Measurements from ENCODE around the gene DDX25.

Gene DDX25

DNA sequence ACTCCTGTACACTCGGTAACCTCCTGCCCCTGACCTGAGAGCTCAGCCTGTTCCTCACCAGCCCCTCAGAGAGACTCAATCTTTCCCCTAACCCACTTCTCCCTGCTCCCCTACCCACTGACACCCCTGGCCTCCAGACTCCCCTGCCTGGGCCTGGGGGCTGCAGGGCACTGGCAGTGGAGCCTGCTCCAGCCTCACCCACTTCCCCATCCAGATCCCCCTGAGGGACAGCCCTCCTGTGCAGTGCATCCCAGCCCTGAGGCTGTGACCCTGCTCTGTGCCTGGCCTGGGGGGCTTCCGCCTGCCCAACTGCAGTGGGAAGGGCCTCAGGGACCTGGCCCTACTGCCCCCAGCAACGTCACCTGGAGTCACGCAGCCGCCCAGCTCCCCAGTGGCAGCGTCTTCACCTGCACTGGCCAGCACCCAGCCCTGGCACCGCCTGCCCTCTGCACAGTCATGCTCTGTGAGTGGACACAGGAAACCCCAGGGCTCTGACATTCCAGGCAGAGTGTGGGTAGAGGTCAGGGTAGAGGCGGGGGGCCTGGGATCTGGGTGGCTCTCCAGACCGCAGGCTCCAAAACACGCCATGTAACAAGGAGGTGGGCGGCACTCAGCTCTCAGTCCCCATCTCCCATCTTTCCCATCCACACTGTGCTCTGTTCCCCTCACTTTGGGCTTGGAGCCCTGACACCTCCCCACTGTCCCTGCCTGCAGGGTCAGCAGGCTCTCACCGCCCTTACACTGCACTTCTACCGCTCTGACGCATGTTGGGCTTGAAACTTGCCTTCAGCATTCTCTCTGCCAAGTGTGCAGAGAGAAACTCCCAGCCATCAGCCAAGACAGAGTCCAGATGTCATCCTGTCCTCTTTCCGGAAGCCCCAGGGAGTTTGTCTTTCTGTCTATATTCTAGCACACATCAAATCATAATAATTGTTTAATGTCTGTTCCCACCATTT, 46.7 kb downstream of the DDX25 start:
- TF ChIP-seq, protein P1, sequence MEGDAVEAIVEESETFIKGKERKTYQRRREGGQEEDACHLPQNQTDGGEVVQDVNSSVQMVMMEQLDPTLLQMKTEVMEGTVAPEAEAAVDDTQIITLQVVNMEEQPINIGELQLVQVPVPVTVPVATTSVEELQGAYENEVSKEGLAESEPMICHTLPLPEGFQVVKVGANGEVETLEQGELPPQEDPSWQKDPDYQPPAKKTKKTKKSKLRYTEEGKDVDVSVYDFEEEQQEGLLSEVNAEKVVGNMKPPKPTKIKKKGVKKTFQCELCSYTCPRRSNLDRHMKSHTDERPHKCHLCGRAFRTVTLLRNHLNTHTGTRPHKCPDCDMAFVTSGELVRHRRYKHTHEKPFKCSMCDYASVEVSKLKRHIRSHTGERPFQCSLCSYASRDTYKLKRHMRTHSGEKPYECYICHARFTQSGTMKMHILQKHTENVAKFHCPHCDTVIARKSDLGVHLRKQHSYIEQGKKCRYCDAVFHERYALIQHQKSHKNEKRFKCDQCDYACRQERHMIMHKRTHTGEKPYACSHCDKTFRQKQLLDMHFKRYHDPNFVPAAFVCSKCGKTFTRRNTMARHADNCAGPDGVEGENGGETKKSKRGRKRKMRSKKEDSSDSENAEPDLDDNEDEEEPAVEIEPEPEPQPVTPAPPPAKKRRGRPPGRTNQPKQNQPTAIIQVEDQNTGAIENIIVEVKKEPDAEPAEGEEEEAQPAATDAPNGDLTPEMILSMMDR (IDR thresholded peaks at IDR 0.05; ENCODE audit: low read depth, low read length), result no peak
- DNase-seq (ENCODE audit: low read depth), result no peak
- no peak overlapping the region for H3K4me3 ChIP-seq (ENCODE audit: low read depth, low read length)

DNA sequence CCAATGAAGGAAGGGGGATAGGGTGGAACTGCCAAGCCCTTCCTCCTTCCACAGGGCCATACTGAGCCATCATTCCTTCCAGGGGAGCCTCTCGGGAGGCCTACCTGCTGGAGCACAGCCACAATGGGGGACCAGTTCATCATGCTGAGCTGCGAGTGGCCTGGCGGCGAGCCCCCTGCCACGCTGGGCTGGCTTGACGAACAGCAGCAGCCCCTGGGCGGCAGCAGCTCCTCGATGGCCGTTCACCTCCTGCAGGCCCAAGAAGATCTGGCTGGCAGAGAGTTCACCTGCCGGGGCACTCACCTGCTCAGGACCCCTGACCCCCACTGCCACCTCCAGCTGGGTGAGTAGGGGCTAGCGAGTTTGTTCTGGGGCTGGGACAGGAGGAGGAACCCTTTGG, 47.4 kb downstream of the DDX25 start:
- DNase-seq (ENCODE audit: low read depth), result no peak
- H3K4me3 ChIP-seq (ENCODE audit: low read depth, low read length), result no peak overlapping the region
- TF ChIP-seq, protein P1 (IDR thresholded peaks at IDR 0.05; ENCODE audit: low read depth, low read length), result no peak
- no peak for TF ChIP-seq POLR2A (IDR thresholded peaks at IDR 0.05; ENCODE audit: extremely low read depth, insufficient read length)
- TF ChIP-seq, protein P2, sequence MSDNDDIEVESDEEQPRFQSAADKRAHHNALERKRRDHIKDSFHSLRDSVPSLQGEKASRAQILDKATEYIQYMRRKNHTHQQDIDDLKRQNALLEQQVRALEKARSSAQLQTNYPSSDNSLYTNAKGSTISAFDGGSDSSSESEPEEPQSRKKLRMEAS (IDR thresholded peaks at IDR 0.05; ENCODE audit: low read depth, low read length), result no peak
- no peak for TF ChIP-seq MYC (IDR thresholded peaks at IDR 0.05; ENCODE audit: low read depth, low read length)

DNA sequence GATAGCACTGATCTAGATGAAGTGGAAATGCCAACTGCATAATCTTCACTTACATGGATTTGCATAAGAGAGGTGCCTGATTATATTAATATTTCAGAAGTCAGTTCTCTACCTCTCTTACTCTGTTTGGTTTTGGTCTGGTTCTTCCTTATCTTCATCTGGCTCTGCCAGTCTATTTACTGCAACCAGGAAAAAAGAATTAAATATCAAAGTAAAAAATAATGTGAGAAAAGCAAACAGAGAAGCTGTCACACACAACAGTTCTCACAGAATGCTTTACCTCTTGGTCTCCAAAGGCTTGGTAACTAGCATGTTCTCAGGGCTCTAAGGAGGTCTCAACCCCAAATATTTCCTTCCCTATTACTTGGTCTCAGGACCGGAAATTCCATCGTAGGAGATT, 48.3 kb downstream of the DDX25 start:
- no peak overlapping the region for H3K4me3 ChIP-seq (ENCODE audit: low read depth, low read length)
- no peak for DNase-seq (ENCODE audit: low read depth)
- TF ChIP-seq POLR2A (IDR thresholded peaks at IDR 0.05; ENCODE audit: extremely low read depth, insufficient read length), result no peak
- no peak for TF ChIP-seq MYC (IDR thresholded peaks at IDR 0.05; ENCODE audit: low read depth, low read length)
- TF ChIP-seq, protein P1 (IDR thresholded peaks at IDR 0.05; ENCODE audit: low read depth, low read length), result no peak
- TF ChIP-seq, protein P2 (IDR thresholded peaks at IDR 0.05; ENCODE audit: low read depth, low read length), result no peak

DNA sequence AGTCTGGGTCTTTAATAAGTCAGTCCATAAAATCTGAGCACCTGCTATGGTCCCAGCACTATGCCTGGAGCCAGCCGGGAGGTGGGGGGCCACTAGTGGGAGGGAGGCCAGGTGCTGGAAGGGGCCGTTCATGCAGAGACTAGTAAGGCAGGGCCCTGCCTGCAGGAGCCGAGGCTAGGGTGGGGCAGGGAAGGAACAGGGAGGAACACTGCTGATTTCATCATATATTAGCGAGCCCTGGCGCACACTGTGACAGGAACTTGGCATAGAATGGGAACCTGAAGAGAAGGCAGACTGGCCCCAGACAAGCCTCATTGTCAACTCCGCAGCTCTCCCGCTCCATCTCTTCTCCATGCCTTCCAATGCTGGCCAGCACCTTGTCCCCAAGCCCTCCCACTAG, 48.7 kb downstream of the DDX25 start:
- TF ChIP-seq MYC (IDR thresholded peaks at IDR 0.05; ENCODE audit: low read depth, low read length) (no peak), POLR2A (IDR thresholded peaks at IDR 0.05; ENCODE audit: extremely low read depth, insufficient read length) (no peak)
- TF ChIP-seq, protein P1 (IDR thresholded peaks at IDR 0.05; ENCODE audit: low read depth, low read length), result no peak
- TF ChIP-seq, protein P2 (IDR thresholded peaks at IDR 0.05; ENCODE audit: low read depth, low read length), result no peak
- no peak overlapping the region for H3K4me3 ChIP-seq (ENCODE audit: low read depth, low read length)
- no peak for DNase-seq (ENCODE audit: low read depth)

DNA sequence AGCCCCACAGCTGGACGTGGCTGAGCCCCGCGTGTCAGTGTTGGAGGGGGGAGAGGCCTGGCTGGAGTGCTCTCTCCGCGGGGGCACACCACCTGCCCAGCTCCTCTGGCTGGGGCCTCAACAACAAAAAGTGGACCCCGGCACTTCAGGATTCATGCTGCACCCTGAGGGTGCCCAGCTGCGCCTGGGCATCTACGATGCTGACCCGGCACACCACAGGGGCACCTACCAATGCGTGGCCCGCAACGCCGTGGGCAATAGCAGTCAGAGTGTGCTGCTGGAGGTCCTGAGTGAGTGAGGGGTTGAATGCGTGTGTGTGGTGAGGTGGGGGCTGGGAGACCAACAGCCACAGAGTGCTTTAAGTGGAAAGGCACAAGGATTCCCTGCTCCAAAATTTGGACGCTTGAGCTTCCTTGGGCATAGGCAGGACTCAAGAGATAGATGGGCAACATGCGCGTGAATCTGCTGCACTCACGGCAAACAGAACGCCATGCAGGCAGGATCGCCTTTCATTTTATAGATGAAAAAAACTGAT, 49.2 kb downstream of the DDX25 start:
- no peak for DNase-seq (ENCODE audit: low read depth)
- TF ChIP-seq POLR2A (IDR thresholded peaks at IDR 0.05; ENCODE audit: extremely low read depth, insufficient read length), result no peak
- TF ChIP-seq, protein P2 (IDR thresholded peaks at IDR 0.05; ENCODE audit: low read depth, low read length), result no peak
- no peak overlapping the region for H3K4me3 ChIP-seq (ENCODE audit: low read depth, low read length)

DNA sequence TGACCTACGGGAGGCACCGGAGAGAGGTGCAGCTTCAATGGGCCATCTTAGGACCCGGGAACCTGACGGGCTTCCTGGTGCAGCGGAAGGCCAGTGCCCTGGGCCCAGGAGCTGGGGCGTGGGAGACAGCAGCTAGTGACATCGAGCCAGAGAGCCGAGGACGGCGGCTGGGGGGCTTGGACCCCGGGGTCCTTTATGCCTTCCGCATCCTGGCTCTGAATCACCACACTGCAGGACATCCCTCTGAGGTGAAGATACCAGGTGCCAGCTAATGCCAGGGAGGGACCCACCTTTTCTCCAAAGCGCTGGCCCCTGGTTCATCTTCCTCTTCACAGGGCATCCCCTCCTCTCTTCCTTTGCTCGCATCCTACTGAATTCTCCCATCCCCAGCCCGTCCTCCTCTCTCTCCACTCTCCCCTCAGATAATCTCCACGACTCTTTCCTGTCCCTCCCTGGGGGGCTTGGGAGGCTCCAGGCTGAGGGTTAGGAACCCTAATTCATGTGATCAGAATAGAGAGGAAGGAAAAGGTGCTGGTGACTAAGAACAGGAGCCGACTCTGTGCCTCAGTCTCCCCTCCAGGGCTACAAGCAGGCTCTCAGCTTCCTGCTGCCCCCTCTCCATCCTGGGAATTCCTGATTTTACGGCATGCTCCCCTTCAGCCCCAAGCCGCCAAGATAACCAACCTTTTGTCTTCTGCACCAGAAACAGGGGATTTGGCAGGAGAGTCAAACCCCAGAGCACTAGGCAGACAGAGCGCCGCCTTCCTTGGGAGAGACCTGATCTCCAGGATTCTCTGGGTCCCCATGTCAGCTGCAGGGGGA, 50.0 kb downstream of the DDX25 start:
- no peak for TF ChIP-seq POLR2A (IDR thresholded peaks at IDR 0.05; ENCODE audit: extremely low read depth, insufficient read length)
- TF ChIP-seq, protein P1 (IDR thresholded peaks at IDR 0.05; ENCODE audit: low read depth, low read length), result no peak
- TF ChIP-seq, protein P2 (IDR thresholded peaks at IDR 0.05; ENCODE audit: low read depth, low read length), result no peak
- no peak for TF ChIP-seq MYC (IDR thresholded peaks at IDR 0.05; ENCODE audit: low read depth, low read length)
- no peak overlapping the region for H3K4me3 ChIP-seq (ENCODE audit: low read depth, low read length)
- DNase-seq (ENCODE audit: low read depth), result no peak

Measured in NB4 (cell line).